ENCODE data around the gene ZNF341. TPM values are rescaled to one million over a fixed set of nuclear protein-coding genes. Genes with fewer than 3 reads are reported as not detected.

ZNF341 gene
- total and polyA plus RNA-seq, 8 donors, result 0.58 to 6.2 (median 1.9) TPM

- Histone ChIP-seq H3K9me3 (peaks cover 13 to 25% (median 21%) of the 10 kb centered on the region in 4 donors), H3K4me1 (no peaks in the 10 kb centered on the region), H3K27me3 (no peaks in the 10 kb centered on the region), H3K27ac (no peak overlapping the region), H3K4me3 (no peak overlapping the region), H3K36me3 (peaks cover 0 to 18% (median 4%) of the 10 kb centered on the region in 4 donors)
- 73 to 100% (median 93%) methylated on average over 1 of the region's 1 CpG for WGBS, 5 donors
- DNase-seq, result no peak
- intact Hi-C loops (cut with DNase I; ENCODE audit: low total_unique reads), result no loop called here
- TF ChIP-seq CTCF (IDR thresholded peaks at IDR 0.05) (no peak), EP300 (IDR thresholded peaks at IDR 0.05) (no peak), POLR2AphosphoS5 (IDR thresholded peaks at IDR 0.05) (no peak), POLR2A (IDR thresholded peaks at IDR 0.05) (no peak)
These were observed 8.4 kb downstream of the ZNF341 start for GRCh38 chr20:33740189-33740588.

GRCh38 chr20:33744181-33744580, 12.4 kb downstream of the ZNF341 start:
- Histone ChIP-seq H3K4me3 (no peak overlapping the region), H3K27me3 (no peaks in the 10 kb centered on the region), H3K36me3 (peaks cover 12 to 36% (median 26%) of the 10 kb centered on the region in 4 donors), H3K27ac (no peak overlapping the region), H3K9me3 (no peaks in the 10 kb centered on the region), H3K4me1 (no peaks in the 10 kb centered on the region)
- intact Hi-C loops (cut with DNase I; ENCODE audit: low total_unique reads), result no loop called here
- TF ChIP-seq POLR2AphosphoS5 (IDR thresholded peaks at IDR 0.05) (no peak), EP300 (IDR thresholded peaks at IDR 0.05) (no peak)
- DNase-seq, result no peak
- 91 to 94% (median 92%) methylated on average over 3 of the region's 3 CpGs for WGBS, 5 donors

GRCh38 chr20:33744773-33745385, 13.1 kb downstream of the ZNF341 start:
- TF ChIP-seq EP300 (IDR thresholded peaks at IDR 0.05) (no peak), POLR2AphosphoS5 (IDR thresholded peaks at IDR 0.05) (no peak), POLR2A (IDR thresholded peaks at IDR 0.05) (no peak), CTCF (IDR thresholded peaks at IDR 0.05) (no peak)
- no peak for DNase-seq
- Histone ChIP-seq H3K36me3 (peaks cover 12 to 43% (median 33%) of the 10 kb centered on the region in 4 donors), H3K27me3 (no peaks in the 10 kb centered on the region), H3K4me1 (no peaks in the 10 kb centered on the region), H3K4me3 (no peak overlapping the region), H3K27ac (no peak overlapping the region), H3K9me3 (no peaks in the 10 kb centered on the region)
- intact Hi-C loops (cut with DNase I; ENCODE audit: low total_unique reads), result no loop called here
- 93 to 97% (median 95%) methylated on average over 14 of the region's 14 CpGs for WGBS, 5 donors

- Histone ChIP-seq H3K27ac (no peak overlapping the region), H3K9me3 (no peaks in the 10 kb centered on the region), H3K4me3 (no peak overlapping the region), H3K4me1 (no peaks in the 10 kb centered on the region), H3K27me3 (no peaks in the 10 kb centered on the region), H3K36me3 (peaks cover 12 to 54% (median 49%) of the 10 kb centered on the region in 4 donors)
- TF ChIP-seq POLR2AphosphoS5 (IDR thresholded peaks at IDR 0.05), result no peak
- 91 to 93% (median 92%) methylated on average over 12 of the region's 12 CpGs for WGBS, 5 donors
- intact Hi-C loops (cut with DNase I; ENCODE audit: low total_unique reads), result no loop called here
- no peak for DNase-seq
These were observed 14.7 kb downstream of the ZNF341 start for GRCh38 chr20:33746325-33746998.

- peaks cover 16 to 84% (median 79%) of the 10 kb centered on the region in 4 donors for H3K36me3 ChIP-seq
- no peak overlapping the region for H3K27ac ChIP-seq
- H3K9me3 ChIP-seq, result no peaks in the 10 kb centered on the region
- intact Hi-C loops (cut with DNase I; ENCODE audit: low total_unique reads), result no loop called here
- H3K27me3 ChIP-seq, result no peaks in the 10 kb centered on the region
- DNase-seq, result no peak
- TF ChIP-seq POLR2A (IDR thresholded peaks at IDR 0.05) (no peak), POLR2AphosphoS5 (IDR thresholded peaks at IDR 0.05) (no peak), CTCF (IDR thresholded peaks at IDR 0.05) (no peak), EP300 (IDR thresholded peaks at IDR 0.05) (no peak)
- WGBS, 5 donors, result 88 to 97% (median 92%) methylated on average over 3 to 4 of the region's 4 CpGs
- no peaks in the 10 kb centered on the region for H3K4me1 ChIP-seq
- no peak overlapping the region for H3K4me3 ChIP-seq
These were observed 20.0 kb downstream of the ZNF341 start for GRCh38 chr20:33751775-33752174.
